ENCODE data around the gene CAMSAP3. TPM values are rescaled to one million over a fixed set of nuclear protein-coding genes. Genes with fewer than 3 reads are reported as not detected.

CAMSAP3 gene
- total RNA-seq, 4 donors from 2014 or later, result 9.0 to 25.4 (median 14.2) TPM

DNA sequence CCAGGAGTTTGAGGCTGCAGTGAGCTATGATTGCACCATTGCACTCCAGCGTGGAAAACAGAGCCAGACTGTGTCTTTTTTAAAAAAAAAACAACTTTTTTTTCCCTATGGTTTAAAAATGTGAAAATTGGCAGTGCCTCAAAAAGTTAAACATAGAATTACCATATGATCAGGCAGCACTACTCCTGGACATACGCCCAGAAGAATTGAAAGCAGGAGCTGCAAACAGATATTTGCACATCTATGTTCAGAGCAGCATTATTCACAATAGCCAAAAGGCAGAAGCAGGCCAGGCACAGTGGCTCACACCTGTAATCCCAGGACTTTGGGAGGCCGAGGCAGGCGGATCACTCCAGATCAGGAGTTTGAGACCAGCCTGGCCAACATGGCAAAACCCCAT lies 69.4 kb downstream of the CAMSAP3 start:
- Histone ChIP-seq H3K4me1 (no peaks in the 10 kb centered on the region), H3K36me3 (no peaks in the 10 kb centered on the region), H3K4me3 (replicated peaks in 1 of 3) (no peak overlapping the region), H3K9me3 (no peaks in the 10 kb centered on the region), H3K27ac (no peak overlapping the region), H3K27me3 (no peaks in the 10 kb centered on the region)
- WGBS, 2 donors, result 53 to 69% methylated on average over 4 of the region's 4 CpGs
- no peak for TF ChIP-seq POLR2A (IDR thresholded peaks at IDR 0.05)
- TF ChIP-seq, protein P1, sequence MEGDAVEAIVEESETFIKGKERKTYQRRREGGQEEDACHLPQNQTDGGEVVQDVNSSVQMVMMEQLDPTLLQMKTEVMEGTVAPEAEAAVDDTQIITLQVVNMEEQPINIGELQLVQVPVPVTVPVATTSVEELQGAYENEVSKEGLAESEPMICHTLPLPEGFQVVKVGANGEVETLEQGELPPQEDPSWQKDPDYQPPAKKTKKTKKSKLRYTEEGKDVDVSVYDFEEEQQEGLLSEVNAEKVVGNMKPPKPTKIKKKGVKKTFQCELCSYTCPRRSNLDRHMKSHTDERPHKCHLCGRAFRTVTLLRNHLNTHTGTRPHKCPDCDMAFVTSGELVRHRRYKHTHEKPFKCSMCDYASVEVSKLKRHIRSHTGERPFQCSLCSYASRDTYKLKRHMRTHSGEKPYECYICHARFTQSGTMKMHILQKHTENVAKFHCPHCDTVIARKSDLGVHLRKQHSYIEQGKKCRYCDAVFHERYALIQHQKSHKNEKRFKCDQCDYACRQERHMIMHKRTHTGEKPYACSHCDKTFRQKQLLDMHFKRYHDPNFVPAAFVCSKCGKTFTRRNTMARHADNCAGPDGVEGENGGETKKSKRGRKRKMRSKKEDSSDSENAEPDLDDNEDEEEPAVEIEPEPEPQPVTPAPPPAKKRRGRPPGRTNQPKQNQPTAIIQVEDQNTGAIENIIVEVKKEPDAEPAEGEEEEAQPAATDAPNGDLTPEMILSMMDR (IDR thresholded peaks at IDR 0.05), result no peak
- no peak for DNase-seq
- intact Hi-C loops (cut with DNase I), result no loop called here

Small RNAs within 50 kb of the gene (microRNA-seq; reads per million reads assigned to microRNA genes)
- gene MIR6792, result not detected

Small RNAs within 50 kb of the gene (small RNA-seq; reads per million reads assigned to genes)
- gene MIR6792, result not detected

Other genes starting within 250 kb of the CAMSAP3 start
- gene ARHGEF18, start 246.9 kb upstream of the CAMSAP3 start, total RNA-seq, result 10 to 100 TPM; 22.6 to 37.2 (median 27.2) TPM
- gene PEX11G, start 106.8 kb upstream of the CAMSAP3 start, total RNA-seq, result 10 to 100 TPM in 1 of 4 donors, 1 to 10 TPM in 3; 2.3 to 11.5 (median 5.5) TPM
- 100 to 1,000 TPM in 1 of 4 donors, 10 to 100 TPM in 3; 57.6 to 102 (median 69.5) TPM for gene ZNF358, start 79.8 kb upstream of the CAMSAP3 start, total RNA-seq
- gene MCOLN1, start 73.2 kb upstream of the CAMSAP3 start, total RNA-seq, result 10 to 100 TPM in 3 of 4 donors, 1 to 10 TPM in 1; 9.1 to 25.0 (median 14.5) TPM
- gene PNPLA6, start 60.1 kb upstream of the CAMSAP3 start, total RNA-seq, result 10 to 100 TPM; 53.2 to 93.9 (median 84.1) TPM
- gene XAB2, start 33.7 kb downstream of the CAMSAP3 start, total RNA-seq, result 10 to 100 TPM; 53.7 to 77.2 (median 55.4) TPM
- 10 to 100 TPM in 3 of 4 donors, 1 to 10 TPM in 1; 6.0 to 45.5 (median 13.9) TPM for gene PET100, start 33.9 kb downstream of the CAMSAP3 start, total RNA-seq
- gene PCP2, start 37.9 kb downstream of the CAMSAP3 start, total RNA-seq, result 1 to 10 TPM in 2 of 4 donors, not detected in 2; 1.1 to 1.3 TPM
- gene STXBP2, start 41.2 kb downstream of the CAMSAP3 start, total RNA-seq, result 10 to 100 TPM; 48.8 to 89.2 (median 70.2) TPM
- gene RETN, start 73.2 kb downstream of the CAMSAP3 start, total RNA-seq, result not detected
- gene MCEMP1, start 81.2 kb downstream of the CAMSAP3 start, total RNA-seq, result 1 to 10 TPM in 1 of 4 donors, under 1 TPM in 1, not detected in 2; 0.54 to 1.7 TPM
- 100 to 1,000 TPM in 2 of 4 donors, 10 to 100 TPM in 2; 46.8 to 111 (median 93.1) TPM for gene TRAPPC5, start 85.0 kb downstream of the CAMSAP3 start, total RNA-seq
- not detected for gene FCER2, start 106.3 kb downstream of the CAMSAP3 start, total RNA-seq
- gene CLEC4G, start 136.2 kb downstream of the CAMSAP3 start, total RNA-seq, result 1 to 10 TPM in 2 of 4 donors, under 1 TPM in 2; 0.22 to 2.0 (median 0.81) TPM
- 1 to 10 TPM; 1.5 to 6.4 (median 3.3) TPM for gene CD209, start 151.7 kb downstream of the CAMSAP3 start, total RNA-seq
- under 1 TPM in 1 of 4 donors, not detected in 3; 0.13 TPM for gene CLEC4M, start 167.4 kb downstream of the CAMSAP3 start, total RNA-seq
- gene EVI5L, start 234.4 kb downstream of the CAMSAP3 start, total RNA-seq, result 10 to 100 TPM in 3 of 4 donors, 1 to 10 TPM in 1; 9.8 to 29.3 (median 21.8) TPM